ENCODE results near the gene NMT1.

DNA sequence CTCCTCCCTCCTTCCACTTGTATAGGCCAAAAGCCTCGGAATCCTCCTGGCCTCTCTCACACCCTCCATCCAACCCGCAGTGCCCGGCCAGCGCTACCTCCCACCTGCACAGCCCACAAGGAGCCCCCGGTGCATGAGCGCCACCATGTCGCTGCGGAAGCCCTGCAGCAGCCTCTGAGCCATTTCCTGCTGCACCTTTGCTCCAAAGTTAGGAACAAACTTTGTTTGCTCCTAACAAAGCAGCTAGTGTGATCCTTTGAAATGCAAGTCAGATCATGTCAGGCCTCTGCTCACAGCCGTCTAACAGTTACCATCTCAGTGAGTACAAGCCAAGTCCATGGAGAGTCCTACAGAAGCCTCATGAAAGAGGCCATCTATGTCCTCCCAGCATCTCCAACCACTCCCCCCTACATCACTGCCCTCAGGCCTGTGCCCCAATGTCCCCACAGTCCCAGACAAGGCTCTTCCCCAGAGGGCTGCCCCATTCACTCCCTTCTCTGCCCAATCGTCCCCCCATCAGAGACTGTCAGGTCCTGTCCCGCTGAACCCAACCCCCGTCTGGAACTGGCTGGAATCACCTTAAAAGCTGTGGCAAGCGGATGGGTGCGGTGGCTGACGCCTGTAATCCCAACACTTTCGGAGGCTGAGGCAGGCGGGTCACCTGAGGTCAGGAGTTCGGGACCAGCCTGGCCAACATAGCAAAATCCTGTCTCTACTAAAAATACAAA, 17.1 kb upstream of the NMT1 start:
- TF ChIP-seq, protein P1, sequence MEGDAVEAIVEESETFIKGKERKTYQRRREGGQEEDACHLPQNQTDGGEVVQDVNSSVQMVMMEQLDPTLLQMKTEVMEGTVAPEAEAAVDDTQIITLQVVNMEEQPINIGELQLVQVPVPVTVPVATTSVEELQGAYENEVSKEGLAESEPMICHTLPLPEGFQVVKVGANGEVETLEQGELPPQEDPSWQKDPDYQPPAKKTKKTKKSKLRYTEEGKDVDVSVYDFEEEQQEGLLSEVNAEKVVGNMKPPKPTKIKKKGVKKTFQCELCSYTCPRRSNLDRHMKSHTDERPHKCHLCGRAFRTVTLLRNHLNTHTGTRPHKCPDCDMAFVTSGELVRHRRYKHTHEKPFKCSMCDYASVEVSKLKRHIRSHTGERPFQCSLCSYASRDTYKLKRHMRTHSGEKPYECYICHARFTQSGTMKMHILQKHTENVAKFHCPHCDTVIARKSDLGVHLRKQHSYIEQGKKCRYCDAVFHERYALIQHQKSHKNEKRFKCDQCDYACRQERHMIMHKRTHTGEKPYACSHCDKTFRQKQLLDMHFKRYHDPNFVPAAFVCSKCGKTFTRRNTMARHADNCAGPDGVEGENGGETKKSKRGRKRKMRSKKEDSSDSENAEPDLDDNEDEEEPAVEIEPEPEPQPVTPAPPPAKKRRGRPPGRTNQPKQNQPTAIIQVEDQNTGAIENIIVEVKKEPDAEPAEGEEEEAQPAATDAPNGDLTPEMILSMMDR (IDR thresholded peaks at IDR 0.05 in 2 of 3, conservative IDR thresholded peaks at IDR 0.05 in 1 of 3; ENCODE audit: borderline replicate concordance in 1 of 3, insufficient read depth in 1 of 3, low read depth in 2 of 3, low read length in 2 of 3) = no peak
- TF ChIP-seq EZH2phosphoT487 (IDR thresholded peaks at IDR 0.05; ENCODE audit: borderline replicate concordance) (no peak), EGR1 (IDR thresholded peaks at IDR 0.05; ENCODE audit: low read depth) (no peak), POLR2AphosphoS5 (IDR thresholded peaks at IDR 0.05; ENCODE audit: low read depth, low read length) (no peak), EZH2 (IDR thresholded peaks at IDR 0.05) (no peak), YY1 (IDR thresholded peaks at IDR 0.05; ENCODE audit: extremely low read depth, insufficient replicate concordance, low read depth, low read length) (no peak), REST (IDR thresholded peaks at IDR 0.05; ENCODE audit: low read depth) (no peak), JUND (IDR thresholded peaks at IDR 0.05) (no peak), ZFX (IDR thresholded peaks at IDR 0.05) (no peak), ELF1 (IDR thresholded peaks at IDR 0.05; ENCODE audit: borderline replicate concordance, low read depth) (no peak), SIN3A (IDR thresholded peaks at IDR 0.05; ENCODE audit: low read depth) (no peak), SP1 (IDR thresholded peaks at IDR 0.05; ENCODE audit: low read depth) (no peak), CEBPB (IDR thresholded peaks at IDR 0.05; ENCODE audit: low read depth) (no peak)

Data from HCT116 (cell line).